Epithelial cell of esophagus (primary cell): ENCODE data around the gene UTP3.
A peak's percentile ranks its signal among the peaks of the same experiment; 100 is the strongest.

Experiments
- DNase-seq: peaks from one replicate; pipeline ENCODE4 v3.0.0; 2010; ENCODE audit warnings: low read depth
- H3K4me3 ChIP-seq: 2 replicates; pipeline ENCODE4 v1.5.1; 2011; ENCODE audit warnings: mild to moderate bottlenecking, low read length, control low read depth
- TF ChIP-seq, protein P1 (sequence below): IDR thresholded peaks from 2 replicates; pipeline ENCODE4 v1.5.1; 2011; ENCODE audit warnings: low read depth, mild to moderate bottlenecking, low read length, control low read depth, inconsistent platforms; ENCODE audit not compliant: insufficient read depth; ENCODE audit errors: missing control alignments

Gene UTP3

DNA sequence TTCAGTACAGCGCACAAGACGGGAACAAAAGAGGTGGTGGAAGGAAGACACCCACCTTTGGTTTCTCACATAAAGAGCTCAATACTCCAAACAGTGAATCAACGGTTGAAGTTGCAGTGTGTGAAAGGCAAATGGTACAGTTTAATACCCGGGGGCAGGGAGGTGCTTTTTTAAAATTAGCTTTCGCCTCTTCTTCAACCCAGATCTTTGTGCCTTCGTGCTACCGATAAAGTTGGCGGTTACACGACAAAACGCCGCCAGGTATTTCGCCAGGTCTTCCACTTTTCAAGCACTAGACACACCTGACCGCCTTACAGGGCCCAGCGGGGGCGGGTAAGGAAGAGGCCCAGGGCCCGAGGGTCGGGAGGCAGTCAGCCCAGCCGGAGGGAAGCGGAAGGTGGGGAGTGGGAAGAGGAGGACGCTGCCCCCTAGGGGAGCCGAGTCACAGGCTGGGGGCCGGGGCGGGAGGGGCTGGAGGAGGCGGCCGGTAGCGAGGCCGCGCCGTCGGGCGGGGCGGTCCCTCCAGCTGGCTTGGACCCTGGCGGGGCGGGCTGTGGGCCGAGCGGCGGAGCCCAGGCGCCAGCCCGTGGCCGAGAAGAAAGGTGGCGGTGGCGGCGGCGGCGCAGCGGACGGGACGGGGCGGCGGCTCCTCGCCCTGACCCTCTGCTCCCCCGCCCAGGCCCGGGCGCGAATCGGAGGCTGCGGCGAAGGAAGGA, 16.0 kb downstream of the UTP3 start:
- TF ChIP-seq, protein P1, sequence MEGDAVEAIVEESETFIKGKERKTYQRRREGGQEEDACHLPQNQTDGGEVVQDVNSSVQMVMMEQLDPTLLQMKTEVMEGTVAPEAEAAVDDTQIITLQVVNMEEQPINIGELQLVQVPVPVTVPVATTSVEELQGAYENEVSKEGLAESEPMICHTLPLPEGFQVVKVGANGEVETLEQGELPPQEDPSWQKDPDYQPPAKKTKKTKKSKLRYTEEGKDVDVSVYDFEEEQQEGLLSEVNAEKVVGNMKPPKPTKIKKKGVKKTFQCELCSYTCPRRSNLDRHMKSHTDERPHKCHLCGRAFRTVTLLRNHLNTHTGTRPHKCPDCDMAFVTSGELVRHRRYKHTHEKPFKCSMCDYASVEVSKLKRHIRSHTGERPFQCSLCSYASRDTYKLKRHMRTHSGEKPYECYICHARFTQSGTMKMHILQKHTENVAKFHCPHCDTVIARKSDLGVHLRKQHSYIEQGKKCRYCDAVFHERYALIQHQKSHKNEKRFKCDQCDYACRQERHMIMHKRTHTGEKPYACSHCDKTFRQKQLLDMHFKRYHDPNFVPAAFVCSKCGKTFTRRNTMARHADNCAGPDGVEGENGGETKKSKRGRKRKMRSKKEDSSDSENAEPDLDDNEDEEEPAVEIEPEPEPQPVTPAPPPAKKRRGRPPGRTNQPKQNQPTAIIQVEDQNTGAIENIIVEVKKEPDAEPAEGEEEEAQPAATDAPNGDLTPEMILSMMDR, result peak; percentile 12
- DNase-seq, result peak; percentile 66
- H3K4me3 ChIP-seq, result peak overlapping the region; percentile 75

DNA sequence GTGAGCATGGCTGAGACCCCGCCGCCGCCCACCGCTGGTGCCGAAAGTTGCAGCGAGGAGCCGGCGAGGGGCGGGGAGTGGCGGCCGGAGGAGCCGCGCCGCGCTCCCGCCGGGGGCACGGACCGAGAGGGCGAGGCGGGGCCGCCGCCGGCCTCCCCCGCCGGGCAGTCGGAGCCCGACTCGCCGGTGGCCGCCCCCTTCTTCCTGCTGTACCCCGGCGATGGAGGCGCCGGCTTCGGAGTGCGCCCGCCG, 16.5 kb downstream of the UTP3 start:
- peak overlapping the region; percentile 75 for H3K4me3 ChIP-seq
- no peak for DNase-seq
- TF ChIP-seq, protein P1, result no peak

DNA sequence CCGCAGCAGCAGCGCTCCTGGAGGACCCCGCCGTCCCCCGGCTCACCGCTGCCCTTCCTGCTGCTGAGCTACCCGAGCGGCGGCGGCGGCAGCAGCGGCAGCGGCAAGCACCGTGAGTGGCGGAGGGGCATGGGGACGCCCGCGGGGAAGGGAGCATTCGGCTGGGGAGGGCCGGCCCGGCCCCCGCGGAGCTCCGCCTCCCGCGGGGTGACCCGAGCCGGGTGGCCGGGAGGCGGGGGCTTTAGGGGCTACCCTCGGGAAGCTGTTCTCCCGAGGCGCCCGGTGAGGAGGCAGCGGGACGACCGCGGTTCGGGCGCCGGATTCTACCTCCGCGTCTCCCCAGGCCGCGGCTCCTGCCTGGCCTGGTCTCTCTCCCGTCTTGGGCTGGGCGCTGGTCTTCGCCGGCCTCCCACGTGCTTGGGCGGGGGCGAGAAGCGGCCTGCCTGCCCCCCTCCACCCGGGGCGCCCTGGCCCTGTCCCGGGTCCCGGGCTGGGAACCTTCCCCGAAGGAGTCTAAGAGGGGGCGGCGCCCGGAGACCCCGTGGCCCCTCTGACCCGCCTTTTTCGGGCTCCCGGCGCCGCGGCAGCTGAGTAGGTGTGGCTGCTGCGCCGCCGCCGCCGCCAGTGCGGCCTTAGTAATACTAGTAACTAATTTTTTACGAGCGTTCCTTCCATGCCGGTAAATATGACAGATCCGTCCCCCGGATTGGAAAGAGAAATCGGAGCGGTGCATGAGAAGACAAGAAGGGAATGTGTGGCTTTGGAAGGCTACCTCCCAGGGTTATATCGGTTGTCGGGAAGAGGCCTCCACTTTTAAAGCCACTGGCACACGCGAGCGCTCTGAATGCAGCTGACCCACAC, 17.1 kb downstream of the UTP3 start:
- peak overlapping the region; percentile 75 for H3K4me3 ChIP-seq
- TF ChIP-seq, protein P1, result no peak
- peak; percentile 71 for DNase-seq

DNA sequence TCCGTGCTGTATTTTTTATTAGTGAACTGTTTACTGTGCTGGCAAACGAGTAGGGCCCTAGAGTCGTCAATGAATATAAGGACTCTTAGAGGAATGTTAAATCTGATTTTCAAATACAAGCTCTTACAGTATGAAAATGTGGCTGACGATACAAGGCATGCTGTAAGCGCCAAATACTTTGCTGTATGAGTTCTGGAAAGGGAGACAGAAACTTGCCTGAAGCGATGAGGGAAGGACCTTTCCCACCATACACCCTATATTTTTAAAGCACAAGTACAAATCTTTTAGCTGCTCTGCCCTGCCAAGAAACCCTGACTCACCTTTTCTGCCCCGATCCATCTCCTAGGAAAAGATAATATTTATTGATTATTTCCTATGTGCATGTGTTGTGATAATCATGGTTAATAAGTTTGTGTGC, 17.7 kb downstream of the UTP3 start:
- peak overlapping the region; percentile 75 for H3K4me3 ChIP-seq
- peak; percentile 37 for DNase-seq
- TF ChIP-seq, protein P1, result no peak

DNA sequence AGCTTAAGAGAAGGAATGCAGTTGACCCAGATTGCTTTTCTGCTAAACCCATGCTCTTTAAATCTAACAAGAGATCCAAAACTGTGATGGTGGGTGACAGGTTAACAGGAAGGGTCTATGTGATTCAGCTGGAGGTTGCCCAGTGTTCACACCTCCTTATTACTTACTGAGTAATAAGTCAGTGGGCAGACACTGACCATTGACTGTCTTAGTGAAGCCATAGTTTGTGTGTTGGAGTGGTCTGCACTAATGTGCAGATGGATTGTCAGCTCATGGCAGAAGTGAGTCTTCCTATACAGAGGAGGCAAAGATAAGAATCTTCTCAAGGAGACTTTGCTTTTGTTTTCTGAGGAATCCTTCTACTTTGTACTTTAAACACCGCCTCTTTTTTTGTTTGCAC, 18.2 kb downstream of the UTP3 start:
- peak overlapping the region; percentile 75 for H3K4me3 ChIP-seq
- no peak for DNase-seq
- TF ChIP-seq, protein P1, result no peak

DNA sequence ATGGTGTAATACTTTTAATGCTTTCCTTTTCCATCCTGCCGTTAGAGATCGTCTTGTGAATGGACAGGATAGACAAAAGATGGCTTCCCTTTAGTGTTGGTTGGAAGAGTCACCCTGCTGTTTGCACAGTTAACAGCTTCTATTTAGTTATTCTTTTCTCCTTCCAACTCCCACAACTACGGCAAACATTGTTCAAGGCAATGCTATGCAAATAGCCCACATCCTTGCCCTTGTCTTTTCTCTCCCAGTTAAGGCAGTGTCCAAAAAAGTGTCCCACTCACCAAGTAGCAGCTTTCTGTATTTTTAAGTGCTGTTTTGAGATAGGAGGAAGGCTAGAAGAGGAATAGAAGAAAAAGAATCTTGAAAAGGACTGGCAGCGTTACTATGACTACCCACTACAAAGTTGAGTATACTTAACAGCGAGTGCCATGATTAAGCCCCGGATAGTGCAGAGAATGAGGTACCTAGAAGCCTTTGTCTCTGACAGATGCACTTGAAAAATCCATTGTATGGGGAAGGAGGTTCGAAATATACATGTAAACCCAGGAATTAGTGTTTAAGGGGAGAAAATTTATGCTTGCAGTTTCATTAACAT, 21.4 kb downstream of the UTP3 start:
- TF ChIP-seq, protein P1, result no peak
- H3K4me3 ChIP-seq, result no peak overlapping the region
- DNase-seq, result no peak
